Tibial artery (tissue), 4 donors: ENCODE data around the gene USP5.
"Not testable (repeated sequence)": the region's sequence is repeated elsewhere in the genome, so short reads cannot be mapped to it uniquely, and the experiment has no call there.

Experiments used
- DNase-seq, 2 donors: peaks; one replicate each; pipeline ENCODE4 v3.0.0-alpha.2; 2019
- H3K27ac ChIP-seq, 2 donors: fragments of 200-600 bp; sonication (generic) in 1 of 2; 1 replicate in 1 of 2; 2 replicates in 1 of 2; pipeline ENCODE4 v1.5.1; 2018 to 2019; ENCODE audit warnings: mild to moderate bottlenecking in 1 of 2
- H3K27me3 ChIP-seq, 2 donors: fragments of 200-600 bp; sonication (generic) in 1 of 2; one replicate each; pipeline versions ENCODE4 v1.5.1 to v1.6.0; 2016 to 2019
- H3K36me3 ChIP-seq, 3 donors: fragments of 200-600 bp; sonication (generic) in 2 of 3; one replicate each; pipeline ENCODE4 v1.5.1; 2016 to 2019; ENCODE audit warnings: mild to moderate bottlenecking in 2 of 3
- H3K4me1 ChIP-seq, 4 donors: fragments of 200-600 bp; sonication (generic) in 2 of 4; 1 replicate in 3 of 4; 2 replicates in 1 of 4; pipeline ENCODE4 v1.5.1; 2016 to 2019
- H3K4me3 ChIP-seq, 2 donors: fragments of 200-600 bp; sonication (generic) in 1 of 2; 1 replicate in 1 of 2; 2 replicates in 1 of 2; pipeline ENCODE4 v1.5.1; 2018 to 2019; ENCODE audit warnings: mild to moderate bottlenecking in 2 of 2
- H3K9me3 ChIP-seq, 3 donors: fragments of 200-600 bp; sonication (generic) in 1 of 3; one replicate each; pipeline ENCODE4 v1.5.1; 2016 to 2019
- intact Hi-C: fragments of 100-400 bp; cut with DNase I; formaldehyde crosslinking; loops from one replicate; pipeline ENCODE4 v1.15.0; 2023; ENCODE audit warnings: low total_unique reads
- TF ChIP-seq, protein P1 (sequence below), 2 experiments: fragments of 200-600 bp in 1 of 2; fragments of 450-650 bp in 1 of 2; IDR thresholded peaks; one replicate each; pipeline ENCODE4 v1.5.1; 2017 to 2019; ENCODE audit warnings: antibody characterized with exemption in 2 of 2, mild to moderate bottlenecking in 1 of 2, moderate library complexity in 1 of 2

The USP5 gene

DNA sequence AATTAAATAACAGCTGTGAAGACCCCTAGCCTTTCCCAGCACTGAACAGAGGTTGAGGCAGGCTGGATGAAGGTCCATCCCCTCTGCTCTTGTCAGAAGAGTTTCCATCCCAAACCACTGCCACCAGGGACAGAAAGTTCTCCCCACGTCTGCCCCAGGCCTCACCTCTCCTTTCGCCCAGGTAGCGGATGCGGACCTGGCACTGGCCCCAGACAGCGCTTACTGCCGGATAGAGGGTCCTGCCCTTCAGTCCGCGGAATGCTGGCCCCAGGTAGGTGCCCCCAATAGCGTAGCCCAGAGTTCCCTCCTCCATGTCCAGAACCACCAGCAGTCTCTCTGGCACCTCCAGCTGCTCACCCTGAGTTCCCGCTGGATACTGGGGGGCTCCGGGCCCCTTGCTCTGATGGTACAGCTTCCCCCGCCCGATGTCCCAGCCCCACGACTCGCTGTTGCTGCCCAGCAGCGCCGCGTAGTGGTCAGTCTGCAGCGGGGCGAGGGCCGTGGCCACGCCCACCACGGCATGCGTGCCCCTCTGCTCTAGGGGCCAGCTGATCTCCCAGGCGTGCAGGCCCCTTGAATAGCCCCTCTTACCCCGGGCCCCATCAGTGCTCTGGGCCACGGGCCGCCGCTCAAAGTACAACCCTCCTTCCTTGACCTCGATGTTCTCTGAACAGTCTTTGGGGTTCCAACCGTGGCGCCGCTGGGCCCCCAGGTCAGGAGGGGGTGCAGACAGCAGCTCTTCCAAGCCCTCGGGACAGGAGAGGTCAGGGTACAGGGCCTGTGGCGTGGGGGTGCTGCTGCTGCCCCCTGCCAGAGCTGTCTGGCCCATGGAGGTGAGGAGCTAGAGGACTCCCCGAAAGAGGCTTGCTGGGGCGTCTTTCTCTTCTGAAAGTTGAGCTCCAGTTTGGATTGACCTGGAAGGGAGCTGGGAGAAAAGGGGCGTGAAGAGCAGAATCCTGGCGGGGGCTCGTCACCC is 20.4 kb downstream of the USP5 start:
- peaks cover 0 to 52% (median 38%) of the 10 kb centered on the region in 4 donors for H3K4me1 ChIP-seq
- intact Hi-C loops: no loop called here
- TF ChIP-seq, protein P1, sequence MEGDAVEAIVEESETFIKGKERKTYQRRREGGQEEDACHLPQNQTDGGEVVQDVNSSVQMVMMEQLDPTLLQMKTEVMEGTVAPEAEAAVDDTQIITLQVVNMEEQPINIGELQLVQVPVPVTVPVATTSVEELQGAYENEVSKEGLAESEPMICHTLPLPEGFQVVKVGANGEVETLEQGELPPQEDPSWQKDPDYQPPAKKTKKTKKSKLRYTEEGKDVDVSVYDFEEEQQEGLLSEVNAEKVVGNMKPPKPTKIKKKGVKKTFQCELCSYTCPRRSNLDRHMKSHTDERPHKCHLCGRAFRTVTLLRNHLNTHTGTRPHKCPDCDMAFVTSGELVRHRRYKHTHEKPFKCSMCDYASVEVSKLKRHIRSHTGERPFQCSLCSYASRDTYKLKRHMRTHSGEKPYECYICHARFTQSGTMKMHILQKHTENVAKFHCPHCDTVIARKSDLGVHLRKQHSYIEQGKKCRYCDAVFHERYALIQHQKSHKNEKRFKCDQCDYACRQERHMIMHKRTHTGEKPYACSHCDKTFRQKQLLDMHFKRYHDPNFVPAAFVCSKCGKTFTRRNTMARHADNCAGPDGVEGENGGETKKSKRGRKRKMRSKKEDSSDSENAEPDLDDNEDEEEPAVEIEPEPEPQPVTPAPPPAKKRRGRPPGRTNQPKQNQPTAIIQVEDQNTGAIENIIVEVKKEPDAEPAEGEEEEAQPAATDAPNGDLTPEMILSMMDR (IDR thresholded peaks at IDR 0.05): peak; percentile 82 to 98

DNA sequence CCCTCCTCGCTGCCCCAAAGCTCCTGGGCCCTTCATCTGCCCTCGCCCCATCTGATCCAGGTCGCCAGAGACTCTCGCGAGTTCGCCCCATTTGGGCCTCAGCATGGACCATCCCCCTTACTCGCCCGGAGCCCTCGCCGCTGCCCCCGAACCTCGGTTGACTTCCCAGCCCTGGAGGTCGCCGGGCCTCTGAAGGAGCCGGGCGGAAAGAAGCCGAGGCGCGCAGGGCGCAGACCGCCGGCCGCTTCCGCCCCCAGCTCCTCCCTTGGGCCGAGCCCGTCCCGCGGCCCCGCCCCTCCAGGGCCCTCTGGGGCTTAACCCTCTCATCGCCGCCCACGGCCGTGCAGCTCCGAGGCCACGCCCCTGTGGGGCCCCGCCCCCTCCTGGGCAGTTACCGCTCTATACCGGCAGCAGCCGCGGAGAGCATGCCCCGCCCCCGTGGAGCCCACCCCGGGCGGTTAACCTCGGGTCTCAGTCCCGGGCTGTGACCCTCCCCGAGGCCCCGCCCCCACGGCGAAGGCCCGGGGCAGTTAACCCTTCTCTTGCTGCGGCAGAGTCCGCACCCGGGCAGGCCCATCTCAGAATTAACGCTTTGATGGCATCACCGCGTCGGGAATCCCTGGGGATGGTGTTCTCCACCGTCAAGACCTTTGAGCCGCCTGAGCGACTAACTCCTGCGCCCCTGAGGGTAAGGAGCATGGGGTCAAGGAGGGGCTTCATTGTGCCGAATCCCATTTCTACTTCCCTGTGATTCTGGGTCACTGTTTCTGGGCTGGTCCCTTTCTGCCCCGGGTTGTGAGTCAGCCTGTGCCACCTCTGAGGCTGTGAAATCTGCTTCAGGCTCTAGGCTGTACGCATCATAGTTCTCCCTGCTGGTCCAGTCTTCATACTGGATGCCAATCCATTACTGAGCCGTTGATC is 21.4 kb downstream of the USP5 start, which contains the start of gene SPSB2:
Gene SPSB2 (minus strand): TSS at position 210 of the 921 bp plus-strand sequence. CDS start 402 bp downstream, outside the sequence.
- Histone ChIP-seq H3K9me3 (no peaks in the 10 kb centered on the region), H3K27ac (peak within 1 kb of the TSS; percentile 86 to 88), H3K27me3 (no peaks in the 10 kb centered on the region), H3K4me3 (peak within 1 kb of the TSS; percentile 73 to 76), H3K4me1 (peaks cover 0 to 48% (median 37%) of the 10 kb centered on the region in 4 donors), H3K36me3 (peaks cover 10 to 28% (median 21%) of the 10 kb centered on the region in 3 donors)
- DNase-seq: peak; percentile 96 to 99
- intact Hi-C loops: no loop called here
- TF ChIP-seq, protein P1 (IDR thresholded peaks at IDR 0.05): no peak

More for the DNA sequence above, 20.4 kb downstream of the USP5 start:
- DNase-seq: peak; percentile 85 to 91
- no peaks in the 10 kb centered on the region for H3K27me3 ChIP-seq
- H3K4me3 ChIP-seq: peak overlapping the region; percentile 73 to 76
- peak overlapping the region; percentile 86 to 88 for H3K27ac ChIP-seq
- H3K9me3 ChIP-seq: no peaks in the 10 kb centered on the region
- peaks cover 10 to 28% (median 21%) of the 10 kb centered on the region in 3 donors for H3K36me3 ChIP-seq

GRCh38 chr12:6874015-6874368 is 22.0 kb downstream of the USP5 start:
- intact Hi-C loops, H3K9me3 ChIP-seq, H3K27me3 ChIP-seq, DNase-seq: not testable (repeated sequence)
- peak overlapping the region; percentile 86 to 88 for H3K27ac ChIP-seq
- H3K4me1 ChIP-seq: peaks cover 0 to 42% (median 31%) of the 10 kb centered on the region in 4 donors
- peaks cover 10 to 28% (median 21%) of the 10 kb centered on the region in 3 donors for H3K36me3 ChIP-seq
- peak overlapping the region; percentile 73 to 76 for H3K4me3 ChIP-seq

- intact Hi-C loops, DNase-seq, H3K9me3 ChIP-seq, H3K27me3 ChIP-seq, H3K4me1 ChIP-seq, H3K27ac ChIP-seq, H3K4me3 ChIP-seq: not testable (repeated sequence)
- H3K36me3 ChIP-seq: peaks cover 8 to 34% (median 23%) of the 10 kb centered on the region in 3 donors
Observed at GRCh38 chr12:6879824-6880223, 27.9 kb downstream of the USP5 start.

DNA sequence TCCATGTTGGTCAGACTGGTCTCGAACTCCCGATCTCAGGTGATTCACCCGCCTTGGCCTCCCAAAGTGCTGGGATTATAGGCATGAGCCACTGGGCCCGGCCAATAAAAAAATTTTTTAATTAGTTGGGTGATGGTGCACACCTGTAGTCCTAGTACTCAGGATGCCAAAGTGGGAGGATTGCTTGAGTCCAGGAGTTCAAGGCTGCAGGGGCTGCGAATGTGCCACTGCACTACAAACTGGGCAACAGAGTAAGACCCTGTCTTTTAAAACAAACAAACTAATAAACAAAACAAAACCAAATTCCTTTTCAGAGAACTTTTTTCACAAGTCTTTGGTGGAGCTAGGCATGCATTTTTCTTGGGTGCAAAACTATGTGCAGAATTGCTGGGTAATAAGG is 31.3 kb downstream of the USP5 start:
- Histone ChIP-seq H3K27ac (no peak overlapping the region), H3K4me1 (no peaks in the 10 kb centered on the region), H3K9me3 (no peaks in the 10 kb centered on the region), H3K27me3 (no peaks in the 10 kb centered on the region), H3K36me3 (peaks cover 8 to 39% (median 24%) of the 10 kb centered on the region in 3 donors), H3K4me3 (no peak overlapping the region)
- TF ChIP-seq, protein P1 (IDR thresholded peaks at IDR 0.05): no peak
- DNase-seq: no peak
- intact Hi-C loops: no loop called here

DNA sequence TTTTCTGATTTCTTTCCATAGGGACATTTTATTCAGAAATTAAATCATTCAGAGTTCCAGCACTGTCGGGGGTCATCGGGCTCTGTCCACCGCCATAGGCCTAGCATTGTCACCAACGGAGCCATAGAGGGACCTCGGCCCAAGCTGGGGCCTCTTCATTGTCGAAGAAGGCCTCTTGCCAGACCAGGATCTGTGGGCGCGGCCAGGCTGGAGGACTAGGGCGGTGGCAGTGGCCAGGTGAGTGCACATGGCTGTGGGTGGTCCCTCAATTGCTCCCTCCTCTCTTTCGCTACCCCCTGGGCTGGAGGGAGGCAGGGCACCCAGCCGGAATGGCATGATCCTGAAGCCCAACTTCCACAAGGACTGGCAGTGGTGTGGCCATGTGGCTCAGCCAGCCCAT is 31.7 kb downstream of the USP5 start:
- intact Hi-C loops: no loop called here
- H3K9me3 ChIP-seq: no peaks in the 10 kb centered on the region
- DNase-seq: no peak

More for the DNA sequence above, 31.7 kb downstream of the USP5 start:
- TF ChIP-seq, protein P1 (IDR thresholded peaks at IDR 0.05): no peak
- H3K4me3 ChIP-seq: no peak overlapping the region
- no peak overlapping the region for H3K27ac ChIP-seq
- H3K27me3 ChIP-seq: no peaks in the 10 kb centered on the region
- H3K36me3 ChIP-seq: peaks cover 8 to 39% (median 24%) of the 10 kb centered on the region in 3 donors
- no peaks in the 10 kb centered on the region for H3K4me1 ChIP-seq
